PC-9 (cell line): ENCODE measurements around the gene RPS25. TPM values are rescaled to one million over a fixed set of nuclear protein-coding genes. Genes with fewer than 3 reads are reported as not detected.

Experiments
- BruUV-seq: library from RNA; stranded (reverse); fragments of 400-500 nt; replicated peaks from 2 replicates; lab custom pipeline; 2021; lab: Mats Ljungman, UMichigan
- CTCF ChIA-PET: fragments of 300-600 bp; sonication (Branson Sonifier 250); formaldehyde crosslinking; loops from one replicate; lab custom pipeline; 2022; ENCODE audit warnings: antibody characterized with exemption; lab: Charles Lee
- POLR2A ChIA-PET: fragments of 300-600 bp; sonication (Branson Sonifier 250); formaldehyde crosslinking; loops from one replicate; lab custom pipeline; 2022; ENCODE audit warnings: antibody characterized with exemption; ENCODE audit not compliant: unreplicated experiment; lab: Charles Lee
- DNase-seq, 2 experiments: peaks; one replicate each; pipeline versions ENCODE4 v3.0.0 to v3.0.0-alpha.2; 2015 to 2022; ENCODE audit warnings: mixed read lengths in 1 of 2
- H2AFZ ChIP-seq: fragments of 200-600 bp; sonication (generic); 2 replicates; pipeline ENCODE4 v1.8.1; 2017; ENCODE audit warnings: antibody characterized with exemption
- H3F3A ChIP-seq: fragments of 200-600 bp; sonication (generic); 2 replicates; pipeline ENCODE4 v1.8.1; 2017; ENCODE audit warnings: antibody characterized with exemption, mild to moderate bottlenecking, low read depth; ENCODE audit not compliant: insufficient read depth
- H3K27ac ChIP-seq: fragments of 200-600 bp; sonication (generic); 2 replicates; pipeline ENCODE4 v1.6.1; 2016; ENCODE audit warnings: mixed run types
- H3K27me3 ChIP-seq: fragments of 200-600 bp; sonication (generic); 2 replicates; pipeline ENCODE4 v1.6.1; 2016; ENCODE audit warnings: low read depth, mixed run types; ENCODE audit not compliant: insufficient read depth
- H3K36me3 ChIP-seq: fragments of 200-600 bp; sonication (generic); 2 replicates; pipeline ENCODE4 v1.6.1; 2016; ENCODE audit warnings: low read depth, mixed run types
- H3K4me1 ChIP-seq: fragments of 200-600 bp; sonication (generic); replicated peaks from 2 replicates; pipeline ENCODE4 v1.6.1; 2016; ENCODE audit warnings: mixed run types; ENCODE audit not compliant: insufficient read depth
- H3K4me2 ChIP-seq: fragments of 200-600 bp; sonication (generic); 2 replicates; pipeline ENCODE4 v1.6.1; 2017; ENCODE audit warnings: mixed run types
- H3K4me3 ChIP-seq: fragments of 200-600 bp; sonication (generic); 2 replicates; pipeline ENCODE4 v1.6.1; 2016; ENCODE audit warnings: mixed run types
- H3K79me2 ChIP-seq: fragments of 200-600 bp; sonication (generic); 2 replicates; pipeline ENCODE4 v1.6.1; 2017; ENCODE audit warnings: low read depth, mixed run types
- H3K9me2 ChIP-seq: fragments of 200-600 bp; sonication (generic); 2 replicates; pipeline ENCODE4 v1.8.1; 2017; ENCODE audit warnings: mild to moderate bottlenecking; ENCODE audit not compliant: insufficient read depth
- H3K9me3 ChIP-seq: fragments of 200-600 bp; sonication (generic); 2 replicates; pipeline ENCODE4 v1.8.1; 2016; ENCODE audit warnings: low read depth; ENCODE audit not compliant: insufficient read depth
- H4K20me1 ChIP-seq: fragments of 200-600 bp; sonication (generic); 2 replicates; pipeline ENCODE4 v1.8.1; 2017; ENCODE audit not compliant: insufficient read depth
- CTCF ChIP-seq: fragments of 200-600 bp; sonication (generic); conservative IDR thresholded peaks from 2 replicates; pipeline ENCODE4 v1.6.1; 2017; ENCODE audit warnings: mixed run types, antibody characterized with exemption, mild to moderate bottlenecking, moderate library complexity
- EZH2 ChIP-seq: fragments of 200-600 bp; sonication (generic); IDR thresholded peaks from 2 replicates; pipeline ENCODE4 v1.8.0; 2017; ENCODE audit warnings: antibody characterized with exemption, low read depth
- intact Hi-C: fragments of 100-400 bp; cut with micrococcal nuclease; formaldehyde crosslinking; loops from one replicate; pipeline ENCODE4 v1.10.0; 2022; ENCODE audit not compliant: unreplicated experiment
- total RNA-seq: library from RNA; stranded (reverse); gene quantifications from 2 replicates; pipeline ENCODE4 v1.2.3, GENCODE V29; 2021

The RPS25 gene
- total RNA-seq, 1 experiment from 2014 or later = 984 TPM

GRCh38 chr11:119011476-119012053 is 6.6 kb downstream of the RPS25 start:
- CTCF ChIA-PET = no interaction called here
- POLR2A ChIA-PET = no interaction called here
- Histone ChIP-seq H3K4me1 (peaks cover 13% of the 10 kb centered on the region), H2AFZ (no peak overlapping the region), H3K4me2 (no peak overlapping the region), H4K20me1 (peaks cover 32% of the 10 kb centered on the region), H3K9me2 (no peaks in the 10 kb centered on the region), H3K27ac (peak overlapping the region; percentile 22; the same call in 1 of the 2 replicates), H3F3A (peaks cover 71% of the 10 kb centered on the region), H3K9me3 (no peaks in the 10 kb centered on the region), H3K27me3 (no peaks in the 10 kb centered on the region), H3K79me2 (peaks cover 24% of the 10 kb centered on the region), H3K4me3 (no peak overlapping the region), H3K36me3 (peaks cover 39% of the 10 kb centered on the region)
- intact Hi-C loops = no loop called here
- TF ChIP-seq EZH2 (no peak), CTCF (no peak)
- BruUV-seq = no TSS peak
- DNase-seq = no peak

DNA sequence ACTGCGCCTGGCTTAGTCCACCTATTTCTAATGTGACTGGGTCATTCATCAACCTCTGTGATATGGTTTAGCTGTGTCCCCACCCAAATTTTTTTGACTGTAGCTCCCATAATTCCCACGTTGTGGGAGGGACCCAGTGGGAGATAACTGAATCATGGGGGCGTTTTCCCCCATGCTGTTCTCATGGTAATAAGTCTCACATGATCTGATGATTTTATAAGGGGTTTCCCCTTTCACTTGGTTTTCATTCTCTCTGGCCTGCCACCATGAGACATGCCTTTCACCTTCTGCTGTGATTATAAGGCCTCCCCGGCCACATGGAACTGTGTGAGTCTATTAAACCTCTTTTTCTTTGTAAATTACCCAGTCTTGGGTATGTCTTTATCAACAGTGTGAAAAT is 11.5 kb downstream of the RPS25 start:
- BruUV-seq = no TSS peak
- intact Hi-C loops = no loop called here
- no peak for DNase-seq
- Histone ChIP-seq H3K27me3 (no peaks in the 10 kb centered on the region), H2AFZ (no peak overlapping the region), H3K4me1 (no peaks in the 10 kb centered on the region), H3K4me2 (no peak overlapping the region), H3K9me2 (no peaks in the 10 kb centered on the region), H3F3A (peaks cover 43% of the 10 kb centered on the region), H3K36me3 (peaks cover 19% of the 10 kb centered on the region), H3K4me3 (no peak overlapping the region), H3K79me2 (peaks cover 2% of the 10 kb centered on the region; the same call in 1 of the 2 replicates), H3K27ac (no peak overlapping the region), H3K9me3 (no peaks in the 10 kb centered on the region), H4K20me1 (no peaks in the 10 kb centered on the region; the same call in none of the 2 replicates)
- ChIA-PET POLR2A (no interaction called here), CTCF (interaction anchor here (0.6 kb wide), 1 partner anchor 25 kb away, joined by 3 read pairs; no protein-coding TSS in a partner anchor)
- TF ChIP-seq CTCF (no peak), EZH2 (no peak)

- H3K27me3 ChIP-seq = no peaks in the 10 kb centered on the region
- intact Hi-C loops = no loop called here
- peaks cover 48% of the 10 kb centered on the region for H3K79me2 ChIP-seq
- H3K36me3 ChIP-seq = peaks cover 29% of the 10 kb centered on the region
- no peaks in the 10 kb centered on the region for H3K9me3 ChIP-seq
- no TSS peak for BruUV-seq
- no peaks in the 10 kb centered on the region for H4K20me1 ChIP-seq
- TF ChIP-seq CTCF (no peak), EZH2 (no peak)
- no peak overlapping the region for H2AFZ ChIP-seq
- peak in 1 of 2 experiments; percentile 67 for DNase-seq
- peaks cover 33% of the 10 kb centered on the region for H3K4me1 ChIP-seq
- no peak overlapping the region for H3K4me2 ChIP-seq
- CTCF ChIA-PET = interaction anchor here (0.7 kb wide), 1 partner anchor 313 kb away, joined by 3 read pairs; no protein-coding TSS in a partner anchor
- no peaks in the 10 kb centered on the region for H3K9me2 ChIP-seq
- POLR2A ChIA-PET = no interaction called here
- no peak overlapping the region; the same call in 1 of the 2 replicates for H3K27ac ChIP-seq
- peaks cover 47% of the 10 kb centered on the region for H3F3A ChIP-seq
- no peak overlapping the region for H3K4me3 ChIP-seq
Observed at GRCh38 chr11:119000906-119001305, 17.2 kb downstream of the RPS25 start.
